Suprapubic skin (tissue), 3 donors: ENCODE data around the gene CCDC57.

Experiments
- POLR2A ChIP-seq, 2 donors: fragments of 450-650 bp; IDR thresholded peaks; one replicate each; pipeline ENCODE4 v1.6.1; 2017; ENCODE audit warnings: antibody characterized with exemption in 2 of 2, mild to moderate bottlenecking in 2 of 2, moderate library complexity in 2 of 2
- TF ChIP-seq, protein P1 (sequence below), 2 donors: fragments of 200-600 bp in 1 of 2; fragments of 450-650 bp in 1 of 2; sonication (generic) in 1 of 2; IDR thresholded peaks; one replicate each; pipeline ENCODE4 v1.5.1; 2016 to 2019; ENCODE audit warnings: antibody characterized with exemption in 2 of 2, mild to moderate bottlenecking in 1 of 2, moderate library complexity in 1 of 2

DNA sequence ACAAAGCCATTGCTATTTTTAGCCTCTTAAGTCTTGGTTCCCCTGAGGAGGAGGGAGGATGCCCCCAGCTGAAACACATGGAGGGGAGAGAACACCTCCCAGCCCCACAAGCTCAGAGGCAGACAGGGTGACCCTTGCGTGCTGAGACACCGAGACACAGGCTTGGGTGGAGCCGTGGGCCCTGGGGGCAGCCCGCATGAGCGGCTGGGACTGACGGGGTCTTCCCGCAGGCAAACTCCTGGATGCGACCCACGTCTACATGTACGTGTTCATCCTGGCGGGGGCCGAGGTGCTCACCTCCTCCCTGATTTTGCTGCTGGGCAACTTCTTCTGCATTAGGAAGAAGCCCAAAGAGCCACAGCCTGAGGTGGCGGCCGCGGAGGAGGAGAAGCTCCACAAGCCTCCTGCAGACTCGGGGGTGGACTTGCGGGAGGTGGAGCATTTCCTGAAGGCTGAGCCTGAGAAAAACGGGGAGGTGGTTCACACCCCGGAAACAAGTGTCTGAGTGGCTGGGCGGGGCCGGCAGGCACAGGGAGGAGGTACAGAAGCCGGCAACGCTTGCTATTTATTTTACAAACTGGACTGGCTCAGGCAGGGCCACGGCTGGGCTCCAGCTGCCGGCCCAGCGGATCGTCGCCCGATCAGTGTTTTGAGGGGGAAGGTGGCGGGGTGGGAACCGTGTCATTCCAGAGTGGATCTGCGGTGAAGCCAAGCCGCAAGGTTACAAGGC lies 26.0 kb upstream of the CCDC57 start:
- no peak for TF ChIP-seq POLR2A (IDR thresholded peaks at IDR 0.05)
- TF ChIP-seq, protein P1, sequence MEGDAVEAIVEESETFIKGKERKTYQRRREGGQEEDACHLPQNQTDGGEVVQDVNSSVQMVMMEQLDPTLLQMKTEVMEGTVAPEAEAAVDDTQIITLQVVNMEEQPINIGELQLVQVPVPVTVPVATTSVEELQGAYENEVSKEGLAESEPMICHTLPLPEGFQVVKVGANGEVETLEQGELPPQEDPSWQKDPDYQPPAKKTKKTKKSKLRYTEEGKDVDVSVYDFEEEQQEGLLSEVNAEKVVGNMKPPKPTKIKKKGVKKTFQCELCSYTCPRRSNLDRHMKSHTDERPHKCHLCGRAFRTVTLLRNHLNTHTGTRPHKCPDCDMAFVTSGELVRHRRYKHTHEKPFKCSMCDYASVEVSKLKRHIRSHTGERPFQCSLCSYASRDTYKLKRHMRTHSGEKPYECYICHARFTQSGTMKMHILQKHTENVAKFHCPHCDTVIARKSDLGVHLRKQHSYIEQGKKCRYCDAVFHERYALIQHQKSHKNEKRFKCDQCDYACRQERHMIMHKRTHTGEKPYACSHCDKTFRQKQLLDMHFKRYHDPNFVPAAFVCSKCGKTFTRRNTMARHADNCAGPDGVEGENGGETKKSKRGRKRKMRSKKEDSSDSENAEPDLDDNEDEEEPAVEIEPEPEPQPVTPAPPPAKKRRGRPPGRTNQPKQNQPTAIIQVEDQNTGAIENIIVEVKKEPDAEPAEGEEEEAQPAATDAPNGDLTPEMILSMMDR (IDR thresholded peaks at IDR 0.05): no peak
